Measurements from ENCODE around the gene FAR2.

DNA sequence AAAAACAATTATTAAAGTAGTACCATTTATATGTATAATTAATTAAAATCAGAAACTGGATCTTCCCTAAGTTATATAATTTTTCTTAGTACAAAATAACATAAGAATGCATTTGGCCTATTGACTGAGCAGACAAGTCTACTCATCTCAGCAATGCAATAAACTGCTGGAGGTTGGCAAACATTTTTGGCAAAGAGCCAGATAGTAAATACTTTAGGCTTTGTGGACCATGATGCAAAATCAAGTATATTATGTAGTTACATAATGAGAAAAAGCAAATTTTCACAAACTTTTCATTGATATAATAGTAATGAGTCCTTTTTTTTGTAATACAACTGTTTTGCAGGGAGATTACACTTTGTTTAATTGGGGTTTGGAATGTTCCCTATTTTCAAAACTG is 201.0 kb downstream of the FAR2 start:
- TF ChIP-seq, protein P1, sequence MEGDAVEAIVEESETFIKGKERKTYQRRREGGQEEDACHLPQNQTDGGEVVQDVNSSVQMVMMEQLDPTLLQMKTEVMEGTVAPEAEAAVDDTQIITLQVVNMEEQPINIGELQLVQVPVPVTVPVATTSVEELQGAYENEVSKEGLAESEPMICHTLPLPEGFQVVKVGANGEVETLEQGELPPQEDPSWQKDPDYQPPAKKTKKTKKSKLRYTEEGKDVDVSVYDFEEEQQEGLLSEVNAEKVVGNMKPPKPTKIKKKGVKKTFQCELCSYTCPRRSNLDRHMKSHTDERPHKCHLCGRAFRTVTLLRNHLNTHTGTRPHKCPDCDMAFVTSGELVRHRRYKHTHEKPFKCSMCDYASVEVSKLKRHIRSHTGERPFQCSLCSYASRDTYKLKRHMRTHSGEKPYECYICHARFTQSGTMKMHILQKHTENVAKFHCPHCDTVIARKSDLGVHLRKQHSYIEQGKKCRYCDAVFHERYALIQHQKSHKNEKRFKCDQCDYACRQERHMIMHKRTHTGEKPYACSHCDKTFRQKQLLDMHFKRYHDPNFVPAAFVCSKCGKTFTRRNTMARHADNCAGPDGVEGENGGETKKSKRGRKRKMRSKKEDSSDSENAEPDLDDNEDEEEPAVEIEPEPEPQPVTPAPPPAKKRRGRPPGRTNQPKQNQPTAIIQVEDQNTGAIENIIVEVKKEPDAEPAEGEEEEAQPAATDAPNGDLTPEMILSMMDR (conservative IDR thresholded peaks at IDR 0.05; ENCODE audit: low read depth, low read length) = no peak
- TF ChIP-seq EZH2 (IDR thresholded peaks at IDR 0.05; ENCODE audit: borderline replicate concordance, low read depth, low read length, poor library complexity, severe bottlenecking) = no peak
